ENCODE measurements around the gene CYSTM1. TPM values are rescaled to one million over a fixed set of nuclear protein-coding genes. Genes with fewer than 3 reads are reported as not detected.

Gene CYSTM1
- total RNA-seq, 1 experiment from 2014 or later = 43.3 TPM

GRCh38 chr5:140145256-140145655, 29.7 kb upstream of the CYSTM1 start:
- Histone ChIP-seq H3K9me2 (replicated peaks; ENCODE audit: low read length) (no peaks in the 10 kb centered on the region), H4K20me1 (ENCODE audit: low read length) (no peaks in the 10 kb centered on the region), H3F3A (ENCODE audit: low read length, unreplicated experiment) (no peaks in the 10 kb centered on the region), H3K36me3 (ENCODE audit: low read depth, low read length) (no peaks in the 10 kb centered on the region), H3K9ac (ENCODE audit: low read length) (no peak overlapping the region), H2AFZ (ENCODE audit: low read length) (no peak overlapping the region), H3K79me2 (ENCODE audit: low read length) (no peaks in the 10 kb centered on the region), H3K4me3 (ENCODE audit: low read length) (no peak overlapping the region), H3K4me1 (ENCODE audit: insufficient read depth, low read length) (no peaks in the 10 kb centered on the region), H3K4me2 (ENCODE audit: low read length) (no peak overlapping the region), H3K27ac (ENCODE audit: low read length) (no peak overlapping the region), H3K27me3 (ENCODE audit: low read length) (no peaks in the 10 kb centered on the region), H3K9me3 (ENCODE audit: low read length) (no peaks in the 10 kb centered on the region)
- no TSS peak for BruUV-seq (replicated peaks)
- TF ChIP-seq EZH2phosphoT487 (IDR thresholded peaks at IDR 0.05; ENCODE audit: borderline replicate concordance, low read length) = no peak
- TF ChIP-seq CTCF (conservative IDR thresholded peaks at IDR 0.05; ENCODE audit: low read depth, low read length) = no peak
- no peak for TF ChIP-seq EZH2 (IDR thresholded peaks at IDR 0.05; ENCODE audit: low read length, unreplicated experiment)
- CTCF ChIA-PET = interaction anchor here (0.6 to 2.0 kb wide), 5 partner anchors 13 to 176 kb away, joined by 3 to 16 read pairs (median 5); no protein-coding TSS in a partner anchor
- POLR2A ChIA-PET (ENCODE audit: unreplicated experiment) = interaction anchor here (0.6 kb wide), 1 partner anchor 36 kb away, joined by 4 read pairs; no protein-coding TSS in a partner anchor
- intact Hi-C loops (cut with micrococcal nuclease) = loop anchor here (2.0 kb wide), 1 partner anchor 28 kb away; no protein-coding TSS in a partner anchor
- ATAC-seq (no peak), DNase-seq (no peak)

- Histone ChIP-seq H3K36me3 (ENCODE audit: low read depth, low read length) (no peaks in the 10 kb centered on the region), H3K4me3 (ENCODE audit: low read length) (no peak overlapping the region), H3K27me3 (ENCODE audit: low read length) (no peaks in the 10 kb centered on the region), H4K20me1 (ENCODE audit: low read length) (no peaks in the 10 kb centered on the region), H3K27ac (ENCODE audit: low read length) (no peak overlapping the region), H3K79me2 (ENCODE audit: low read length) (no peaks in the 10 kb centered on the region), H3K9me3 (ENCODE audit: low read length) (no peaks in the 10 kb centered on the region), H3K9me2 (replicated peaks; ENCODE audit: low read length) (no peaks in the 10 kb centered on the region), H2AFZ (ENCODE audit: low read length) (no peak overlapping the region), H3K9ac (ENCODE audit: low read length) (no peak overlapping the region), H3F3A (ENCODE audit: low read length, unreplicated experiment) (no peaks in the 10 kb centered on the region), H3K4me1 (ENCODE audit: insufficient read depth, low read length) (no peaks in the 10 kb centered on the region), H3K4me2 (ENCODE audit: low read length) (no peak overlapping the region)
- POLR2A ChIA-PET (ENCODE audit: unreplicated experiment) = interaction anchor here (0.6 kb wide), 1 partner anchor 36 kb away, joined by 4 read pairs; no protein-coding TSS in a partner anchor
- peak; percentile 35 for DNase-seq
- CTCF ChIA-PET = interaction anchor here (0.6 to 1.2 kb wide), 4 partner anchors 14 to 177 kb away, joined by 3 to 5 read pairs (median 4); no protein-coding TSS in a partner anchor
- peak; percentile 52 for ATAC-seq
- BruUV-seq (replicated peaks) = no TSS peak
- intact Hi-C loops (cut with micrococcal nuclease) = loop anchor here (2.0 kb wide), 1 partner anchor 29 kb away; no protein-coding TSS in a partner anchor
- TF ChIP-seq EZH2 (IDR thresholded peaks at IDR 0.05; ENCODE audit: low read length, unreplicated experiment) = no peak
- peak; percentile 42; the same call in 1 of the 2 replicates for TF ChIP-seq CTCF (conservative IDR thresholded peaks at IDR 0.05; ENCODE audit: low read depth, low read length)
Measured at GRCh38 chr5:140145818-140146522, 29.0 kb upstream of the CYSTM1 start.

- POLR2A ChIA-PET (ENCODE audit: unreplicated experiment) = no interaction called here
- no peaks in the 10 kb centered on the region for H4K20me1 ChIP-seq (ENCODE audit: low read length)
Measured at GRCh38 chr5:140146523-140146842, 28.5 kb upstream of the CYSTM1 start.

More at GRCh38 chr5:140146523-140146842, 28.5 kb upstream of the CYSTM1 start:
- CTCF ChIA-PET = interaction anchor here (1.2 kb wide), 1 partner anchor 25 kb away, joined by 5 read pairs; no protein-coding TSS in a partner anchor
- Histone ChIP-seq H3K9ac (ENCODE audit: low read length) (no peak overlapping the region), H3F3A (ENCODE audit: low read length, unreplicated experiment) (no peaks in the 10 kb centered on the region), H3K27ac (ENCODE audit: low read length) (no peak overlapping the region), H3K4me1 (ENCODE audit: insufficient read depth, low read length) (no peaks in the 10 kb centered on the region), H3K79me2 (ENCODE audit: low read length) (no peaks in the 10 kb centered on the region), H3K36me3 (ENCODE audit: low read depth, low read length) (no peaks in the 10 kb centered on the region), H3K4me2 (ENCODE audit: low read length) (no peak overlapping the region), H3K9me3 (ENCODE audit: low read length) (no peaks in the 10 kb centered on the region), H3K4me3 (ENCODE audit: low read length) (no peak overlapping the region), H3K9me2 (replicated peaks; ENCODE audit: low read length) (no peaks in the 10 kb centered on the region), H2AFZ (ENCODE audit: low read length) (no peak overlapping the region), H3K27me3 (ENCODE audit: low read length) (no peaks in the 10 kb centered on the region)
- no TSS peak for BruUV-seq (replicated peaks)
- no peak for TF ChIP-seq EZH2 (IDR thresholded peaks at IDR 0.05; ENCODE audit: low read length, unreplicated experiment)
- no peak for TF ChIP-seq CTCF (conservative IDR thresholded peaks at IDR 0.05; ENCODE audit: low read depth, low read length)
- TF ChIP-seq EZH2phosphoT487 (IDR thresholded peaks at IDR 0.05; ENCODE audit: borderline replicate concordance, low read length) = no peak
- DNase-seq (no peak), ATAC-seq (no peak)
- intact Hi-C loops (cut with micrococcal nuclease) = no loop called here
